K562 (cell line): ENCODE measurements around the gene ZFYVE1. TPM values are rescaled to one million over a fixed set of nuclear protein-coding genes. Genes with fewer than 3 reads are reported as not detected.

ENCODE experiments used
- BACH1 ChIP-seq: fragments of 200-800 bp; sonication (Bioruptor generic); IDR thresholded peaks from 2 replicates; pipeline ENCODE4 v1.6.1; 2016; ENCODE audit warnings: missing genetic modification characterization, missing compliant biosample characterization
- CUX1 ChIP-seq: fragments of 200-800 bp; sonication (Bioruptor generic); IDR thresholded peaks from 2 replicates; pipeline ENCODE4 v1.6.1; 2016; ENCODE audit warnings: missing genetic modification characterization, missing compliant biosample characterization
- E2F5 ChIP-seq: sonication (generic); formaldehyde crosslinking; IDR thresholded peaks from 2 replicates; pipeline ENCODE4 v1.8.0; 2022; ENCODE audit warnings: mild to moderate bottlenecking, missing genetic modification reagents
- PPARD ChIP-seq: fragments of 250-450 bp; sonication (Bioruptor Pico); IDR thresholded peaks from 2 replicates; pipeline ENCODE4 v1.8.0; 2022; ENCODE audit warnings: inconsistent platforms, mild to moderate bottlenecking, moderate library complexity
- STAT5B ChIP-seq: fragments of 250-450 bp; sonication (Bioruptor Pico); IDR thresholded peaks from 2 replicates; pipeline ENCODE4 v1.8.0; 2021; ENCODE audit warnings: mild to moderate bottlenecking, inconsistent platforms
- polyA plus RNA-seq, 8 experiments: library from polyadenylated mRNA; depleted of rRNA in 4 of 8; stranded (reverse) in 5 of 8; unstranded in 3 of 8; fragments of >200 nt; fragmentation: Nextera tagmentation in 2 of 8; fragmentation: Illumina TruSeq in 1 of 8; extraction: Ambion mirVana in 2 of 8; extraction: Trizol in 1 of 8; gene quantifications; 2 replicates each; pipeline versions ENCODE4 v1.2.1 to v1.2.3, GENCODE V29; 2011 to 2014; ENCODE audit warnings: inconsistent platforms in 1 of 8, missing spikeins in 1 of 8
- total RNA-seq, 7 experiments: library from RNA; depleted of rRNA in 6 of 7; stranded (reverse); fragments of >200 nt in 6 of 7; fragmentation: Illumina TruSeq in 2 of 7; extraction: Trizol in 2 of 7; gene quantifications; 2 replicates each; pipeline versions ENCODE4 v1.2.1 to v1.2.3, GENCODE V29; 2011 to 2021; ENCODE audit warnings: low replicate concordance in 1 of 7

ZFYVE1 gene
- total and polyA plus RNA-seq, 9 of the 15 experiments (the other 6 are each of a cell fraction or from before 2014, with no cell fraction given), result 0.62 to 5.5 (median 3.4) TPM

- TF ChIP-seq E2F5 (CRISPR knock-in tag) (no peak), STAT5B (no peak), PPARD (CRISPR knock-in tag) (no peak), BACH1 (tag) (0 out of 2 replicates have a peak, but pooled peaks have one; percentile 19), CUX1 (CRISPR knock-in tag) (0 out of 2 replicates have a peak, but pooled peaks have one; percentile 40)
These were observed 640 bp upstream of the ZFYVE1 start (continued) for GRCh38 chr14:73027546-73027945.
